Peyer's patch (tissue), 4 donors: ENCODE measurements around the gene PTPRM.

Experiments used
- CTCF ChIP-seq, 6 experiments: fragments of 450-650 bp in 4 of 6; fragments of 200-600 bp in 2 of 6; sonication (generic) in 1 of 6; IDR thresholded peaks; one replicate each; pipeline ENCODE4 v1.5.1; 2017 to 2019; ENCODE audit warnings: antibody characterized with exemption in 6 of 6, mild to moderate bottlenecking in 3 of 6, moderate library complexity in 1 of 6
- POLR2A ChIP-seq, 2 donors: fragments of 450-650 bp; IDR thresholded peaks; one replicate each; pipeline ENCODE4 v1.5.1; 2017; ENCODE audit warnings: antibody characterized with exemption in 2 of 2, mild to moderate bottlenecking in 2 of 2, moderate library complexity in 2 of 2

- TF ChIP-seq POLR2A (IDR thresholded peaks at IDR 0.05) (no peak), CTCF (IDR thresholded peaks at IDR 0.05) (no peak)
Measured at GRCh38 chr18:7730682-7731081, 163.6 kb downstream of the PTPRM start.
